ENCODE data around the gene PEAR1. TPM values are rescaled to one million over a fixed set of nuclear protein-coding genes. Genes with fewer than 3 reads are reported as not detected.

The PEAR1 gene
- total and polyA plus RNA-seq, 2 of the 8 experiments (the other 6 are each of a cell fraction or from before 2014, with no cell fraction given) = 0.63 to 0.71 TPM

DNA sequence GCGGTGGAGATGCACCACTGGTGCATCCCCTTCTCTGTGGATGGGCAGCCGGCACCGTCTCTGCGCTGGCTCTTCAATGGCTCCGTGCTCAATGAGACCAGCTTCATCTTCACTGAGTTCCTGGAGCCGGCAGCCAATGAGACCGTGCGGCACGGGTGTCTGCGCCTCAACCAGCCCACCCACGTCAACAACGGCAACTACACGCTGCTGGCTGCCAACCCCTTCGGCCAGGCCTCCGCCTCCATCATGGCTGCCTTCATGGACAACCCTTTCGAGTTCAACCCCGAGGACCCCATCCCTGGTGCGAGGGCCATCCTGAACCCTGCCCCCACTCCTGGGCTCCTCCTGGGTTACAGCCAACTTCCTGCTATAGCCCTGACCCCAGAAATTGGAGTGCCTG is 19.9 kb upstream of the PEAR1 start:
- no peak overlapping the region for H3K4me2 ChIP-seq (ENCODE audit: insufficient read depth in 1 of 2, low read depth in 2 of 2, low read length in 2 of 2)
- 92% methylated on average over 18 of the region's 18 CpGs; no CpG with 5 or more reads in 1 of the 2 experiments for WGBS, 2 experiments (ENCODE audit: extremely low coverage in 1 of 2, insufficient coverage in 1 of 2, insufficient read length in 1 of 2, insufficient replicate concordance in 2 of 2, low coverage in 1 of 2, low lambda C conversion rate in 2 of 2, missing lambda C conversion rate in 1 of 2)

More for the DNA sequence above, 19.9 kb upstream of the PEAR1 start:
- H3K36me3 ChIP-seq (ENCODE audit: control insufficient read depth in 2 of 4, insufficient read depth in 4 of 4, low read length in 3 of 4) = no peaks in the 10 kb centered on the region
- H2AK5ac ChIP-seq (ENCODE audit: low read depth, low read length) = no peak overlapping the region
- H3K4me1 ChIP-seq (replicated peaks in 1 of 4; ENCODE audit: control insufficient read depth in 3 of 4, insufficient read depth in 4 of 4, low read length in 3 of 4) = peaks cover 0 to 2% (median 1%) of the 10 kb centered on the region in 4 experiments; a peak in 4 of 7 replicates
- no peak overlapping the region for H4K91ac ChIP-seq (replicated peaks; ENCODE audit: insufficient read length, low read length)
- H3K23ac ChIP-seq (ENCODE audit: insufficient read length) = no peak overlapping the region
- FAIRE-seq = no peak
- H3K56ac ChIP-seq (replicated peaks; ENCODE audit: insufficient read length, low read depth, low read length) = no peak overlapping the region
- TF ChIP-seq CHD1 (IDR thresholded peaks at IDR 0.05; ENCODE audit: low read depth, low read length) = no peak
- TF ChIP-seq MAFK (IDR thresholded peaks at IDR 0.05; ENCODE audit: low read depth, low read length) = no peak
- no peak for TF ChIP-seq KDM4A (IDR thresholded peaks at IDR 0.05; ENCODE audit: low read depth, low read length, severe bottlenecking)
- no peak for TF ChIP-seq CBX8 (IDR thresholded peaks at IDR 0.05; ENCODE audit: borderline replicate concordance, low read depth, low read length)
- no peak for TF ChIP-seq E2F6 (IDR thresholded peaks at IDR 0.05)
- no peak overlapping the region for H3K14ac ChIP-seq (ENCODE audit: insufficient read length)
- ChIA-PET POLR2A (ENCODE audit: partially characterized antibody) (interaction anchor here (1.5 to 1.8 kb wide), 2 partner anchors 8 to 14 kb away, joined by 3 to 5 read pairs; partner anchors contain the start of gene NTRK1), CTCF (ENCODE audit: partially characterized antibody) (interaction anchor here (0.9 to 31.4 kb wide), 10 partner anchors 16 to 212 kb away, joined by 3 to 719 read pairs (median 6); partner anchors contain the start of genes INSRR, NTRK1 and PEAR1)
- H3K27ac ChIP-seq (ENCODE audit: low read depth, low read length) = no peak overlapping the region
- peaks cover 0 to 36% (median 17%) of the 10 kb centered on the region in 4 experiments; a peak in 6 of 7 replicates for H3K27me3 ChIP-seq (replicated peaks in 1 of 4; ENCODE audit: control insufficient read depth in 3 of 4, extremely low read depth in 1 of 4, insufficient read depth in 3 of 4, low read length in 3 of 4)
- no peak overlapping the region for H2BK5ac ChIP-seq (ENCODE audit: low read depth, low read length)
- H3K79me2 ChIP-seq (ENCODE audit: control insufficient read depth in 1 of 2, insufficient read depth in 2 of 2, low read length in 2 of 2) = no peaks in the 10 kb centered on the region
- H2AFZ ChIP-seq (ENCODE audit: low read length) = no peak overlapping the region
- no peak overlapping the region for H3K4ac ChIP-seq (replicated peaks; ENCODE audit: insufficient read length, low read depth, low read length)
- no peak overlapping the region for H3K9ac ChIP-seq (replicated peaks in 1 of 4; ENCODE audit: extremely low read depth in 1 of 4, low read depth in 3 of 4, low read length in 3 of 4)
- no peak overlapping the region for H4K5ac ChIP-seq (ENCODE audit: insufficient read length, low read depth, low read length)
- H3K4me3 ChIP-seq (ENCODE audit: extremely low read depth in 1 of 4, insufficient read depth in 2 of 4, low read depth in 3 of 4, low read length in 4 of 4) = no peak overlapping the region
- H3K79me1 ChIP-seq (ENCODE audit: low read depth, low read length) = no peaks in the 10 kb centered on the region
- no peak overlapping the region for H3K18ac ChIP-seq (ENCODE audit: extremely low read depth, low read length)
- H4K8ac ChIP-seq (ENCODE audit: extremely low read depth, insufficient read depth, low read length) = peak overlapping the region; percentile 42; the same call in 1 of the 2 replicates
- H4K20me1 ChIP-seq (replicated peaks in 1 of 2; ENCODE audit: control insufficient read depth in 1 of 2, insufficient read depth in 2 of 2, low read length in 2 of 2) = peaks cover 0 to 3% of the 10 kb centered on the region in 2 experiments
- H3K9me3 ChIP-seq (ENCODE audit: insufficient read depth in 2 of 2, low read depth in 1 of 2, low read length in 1 of 2) = no peaks in the 10 kb centered on the region
- no peak overlapping the region; the same call in 1 of the 2 replicates for H2BK15ac ChIP-seq (ENCODE audit: low read length)
- no peaks in the 10 kb centered on the region; the same call in 1 of the 2 replicates for H3K23me2 ChIP-seq (ENCODE audit: low read depth, low read length)
- no peak overlapping the region for H2BK120ac ChIP-seq (replicated peaks; ENCODE audit: low read depth, low read length)
- H2BK20ac ChIP-seq (ENCODE audit: low read length) = no peak overlapping the region
- no peak for DNase-seq (ENCODE audit: low read depth in 1 of 2, low spot score in 2 of 2)
- no peak overlapping the region; the same call in 1 of the 2 replicates for H2BK12ac ChIP-seq (ENCODE audit: low read depth, low read length)
